Stomach (tissue), 4 donors: ENCODE data around the gene ORC3.

Source experiments
- POLR2A ChIP-seq, 4 donors: fragments of 450-650 bp; IDR thresholded peaks; one replicate each; pipeline ENCODE4 v1.6.1; 2016; ENCODE audit warnings: antibody characterized with exemption in 4 of 4, control low read depth in 2 of 4, mild to moderate bottlenecking in 1 of 4, moderate library complexity in 1 of 4
- TF ChIP-seq, protein P1 (sequence below), 7 experiments: fragments of 450-650 bp in 4 of 7; fragments of 200-600 bp in 3 of 7; sonication (generic) in 3 of 7; IDR thresholded peaks; one replicate each; pipeline ENCODE4 v1.5.1; 2016 to 2019; ENCODE audit warnings: antibody characterized with exemption in 7 of 7, control low read depth in 2 of 7, mild to moderate bottlenecking in 1 of 7

DNA sequence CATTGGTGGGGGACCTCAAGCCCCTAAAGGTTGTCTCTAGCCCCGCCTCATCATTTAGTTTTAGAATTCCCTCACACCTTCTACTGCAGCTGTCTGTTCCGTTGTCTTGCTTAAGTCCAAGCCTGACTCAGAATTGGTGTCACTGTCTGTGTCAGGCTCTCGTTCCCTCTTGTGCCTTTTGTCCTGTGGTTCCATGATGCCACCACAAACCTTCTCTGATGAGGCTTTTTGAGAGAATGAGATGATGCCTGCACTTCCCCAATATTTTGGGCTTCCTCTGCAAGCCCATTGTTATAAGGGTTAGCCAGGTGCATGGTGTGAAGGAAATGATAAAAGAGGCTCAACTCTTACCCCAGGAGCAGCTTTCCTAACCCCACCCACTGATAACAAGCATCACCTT, 120.2 kb downstream of the ORC3 start:
- TF ChIP-seq, protein P1, sequence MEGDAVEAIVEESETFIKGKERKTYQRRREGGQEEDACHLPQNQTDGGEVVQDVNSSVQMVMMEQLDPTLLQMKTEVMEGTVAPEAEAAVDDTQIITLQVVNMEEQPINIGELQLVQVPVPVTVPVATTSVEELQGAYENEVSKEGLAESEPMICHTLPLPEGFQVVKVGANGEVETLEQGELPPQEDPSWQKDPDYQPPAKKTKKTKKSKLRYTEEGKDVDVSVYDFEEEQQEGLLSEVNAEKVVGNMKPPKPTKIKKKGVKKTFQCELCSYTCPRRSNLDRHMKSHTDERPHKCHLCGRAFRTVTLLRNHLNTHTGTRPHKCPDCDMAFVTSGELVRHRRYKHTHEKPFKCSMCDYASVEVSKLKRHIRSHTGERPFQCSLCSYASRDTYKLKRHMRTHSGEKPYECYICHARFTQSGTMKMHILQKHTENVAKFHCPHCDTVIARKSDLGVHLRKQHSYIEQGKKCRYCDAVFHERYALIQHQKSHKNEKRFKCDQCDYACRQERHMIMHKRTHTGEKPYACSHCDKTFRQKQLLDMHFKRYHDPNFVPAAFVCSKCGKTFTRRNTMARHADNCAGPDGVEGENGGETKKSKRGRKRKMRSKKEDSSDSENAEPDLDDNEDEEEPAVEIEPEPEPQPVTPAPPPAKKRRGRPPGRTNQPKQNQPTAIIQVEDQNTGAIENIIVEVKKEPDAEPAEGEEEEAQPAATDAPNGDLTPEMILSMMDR (IDR thresholded peaks at IDR 0.05): no peak
- no peak for TF ChIP-seq POLR2A (IDR thresholded peaks at IDR 0.05)
